ENCODE results near the gene TH. TPM values are rescaled to one million over a fixed set of nuclear protein-coding genes. Genes with fewer than 3 reads are reported as not detected.

TH gene
- total RNA-seq = not detected
- long read RNA-seq = 0 reads

DNA sequence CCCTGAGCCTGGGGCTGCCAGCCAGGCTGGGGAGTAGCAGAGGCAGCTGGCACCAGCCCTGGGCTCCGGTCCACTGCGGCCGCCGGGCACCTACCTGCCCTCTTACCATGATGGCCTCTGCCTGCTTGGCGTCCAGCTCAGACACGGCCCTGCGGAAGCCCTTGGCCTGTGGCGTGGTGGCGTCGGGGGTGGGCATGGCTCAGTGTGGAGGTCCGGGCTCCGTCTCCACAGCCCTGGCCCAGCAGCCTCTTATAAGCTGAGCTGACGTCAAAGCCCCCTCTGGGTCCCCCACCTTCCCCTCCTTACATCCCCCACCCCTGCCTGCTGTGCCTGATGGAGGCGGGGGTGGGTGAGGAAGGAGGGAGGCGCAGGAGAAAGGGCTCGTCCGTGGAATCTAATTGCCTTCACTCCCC, at the start of gene TH:
TH (minus strand) TSS at position 225 of the 413 bp plus-strand sequence; CDS start at position 196, 29 bp downstream.
- intact Hi-C loops (cut with DNase I) = no loop called here
- no peaks in the 10 kb centered on the region for H3K36me3 ChIP-seq
- H3K4me1 ChIP-seq = no peaks in the 10 kb centered on the region
- no peak within 1 kb of the TSS for H3K4me3 ChIP-seq
- DNase-seq (no peak), ATAC-seq (no peak)
- no peak within 1 kb of the TSS for H3K27ac ChIP-seq
- TF ChIP-seq, protein P1, sequence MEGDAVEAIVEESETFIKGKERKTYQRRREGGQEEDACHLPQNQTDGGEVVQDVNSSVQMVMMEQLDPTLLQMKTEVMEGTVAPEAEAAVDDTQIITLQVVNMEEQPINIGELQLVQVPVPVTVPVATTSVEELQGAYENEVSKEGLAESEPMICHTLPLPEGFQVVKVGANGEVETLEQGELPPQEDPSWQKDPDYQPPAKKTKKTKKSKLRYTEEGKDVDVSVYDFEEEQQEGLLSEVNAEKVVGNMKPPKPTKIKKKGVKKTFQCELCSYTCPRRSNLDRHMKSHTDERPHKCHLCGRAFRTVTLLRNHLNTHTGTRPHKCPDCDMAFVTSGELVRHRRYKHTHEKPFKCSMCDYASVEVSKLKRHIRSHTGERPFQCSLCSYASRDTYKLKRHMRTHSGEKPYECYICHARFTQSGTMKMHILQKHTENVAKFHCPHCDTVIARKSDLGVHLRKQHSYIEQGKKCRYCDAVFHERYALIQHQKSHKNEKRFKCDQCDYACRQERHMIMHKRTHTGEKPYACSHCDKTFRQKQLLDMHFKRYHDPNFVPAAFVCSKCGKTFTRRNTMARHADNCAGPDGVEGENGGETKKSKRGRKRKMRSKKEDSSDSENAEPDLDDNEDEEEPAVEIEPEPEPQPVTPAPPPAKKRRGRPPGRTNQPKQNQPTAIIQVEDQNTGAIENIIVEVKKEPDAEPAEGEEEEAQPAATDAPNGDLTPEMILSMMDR (IDR thresholded peaks at IDR 0.05) = no peak
- peaks cover 25% of the 10 kb centered on the region for H3K27me3 ChIP-seq
- no peaks in the 10 kb centered on the region for H3K9me3 ChIP-seq

DNA sequence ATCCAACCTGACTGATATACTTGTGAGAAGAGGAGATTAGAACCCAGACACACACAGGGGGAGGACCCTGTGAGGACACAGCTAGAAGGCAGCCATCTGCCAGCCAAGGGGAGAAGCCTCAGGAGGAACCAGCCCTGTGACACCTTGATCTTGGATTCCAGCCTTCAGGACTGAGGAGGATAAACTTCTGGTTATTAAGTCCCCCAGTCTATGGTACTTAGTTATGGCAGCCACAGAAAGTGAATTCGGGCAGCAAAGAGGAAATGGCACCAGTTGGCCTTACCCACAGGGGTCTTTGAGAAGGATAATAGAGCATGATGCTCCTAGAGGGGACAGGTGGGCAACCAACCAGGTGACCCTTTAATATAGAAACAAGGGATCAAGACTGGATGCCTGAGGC, 49.4 kb upstream of the TH start:
- TF ChIP-seq, protein P1 (IDR thresholded peaks at IDR 0.05) = no peak
- intact Hi-C loops (cut with DNase I) = no loop called here
- DNase-seq (no peak), ATAC-seq (no peak)
- Histone ChIP-seq H3K9me3 (no peaks in the 10 kb centered on the region), H3K27ac (no peak overlapping the region), H3K4me1 (no peaks in the 10 kb centered on the region), H3K27me3 (no peaks in the 10 kb centered on the region), H3K36me3 (no peaks in the 10 kb centered on the region), H3K4me3 (no peak overlapping the region)

DNA sequence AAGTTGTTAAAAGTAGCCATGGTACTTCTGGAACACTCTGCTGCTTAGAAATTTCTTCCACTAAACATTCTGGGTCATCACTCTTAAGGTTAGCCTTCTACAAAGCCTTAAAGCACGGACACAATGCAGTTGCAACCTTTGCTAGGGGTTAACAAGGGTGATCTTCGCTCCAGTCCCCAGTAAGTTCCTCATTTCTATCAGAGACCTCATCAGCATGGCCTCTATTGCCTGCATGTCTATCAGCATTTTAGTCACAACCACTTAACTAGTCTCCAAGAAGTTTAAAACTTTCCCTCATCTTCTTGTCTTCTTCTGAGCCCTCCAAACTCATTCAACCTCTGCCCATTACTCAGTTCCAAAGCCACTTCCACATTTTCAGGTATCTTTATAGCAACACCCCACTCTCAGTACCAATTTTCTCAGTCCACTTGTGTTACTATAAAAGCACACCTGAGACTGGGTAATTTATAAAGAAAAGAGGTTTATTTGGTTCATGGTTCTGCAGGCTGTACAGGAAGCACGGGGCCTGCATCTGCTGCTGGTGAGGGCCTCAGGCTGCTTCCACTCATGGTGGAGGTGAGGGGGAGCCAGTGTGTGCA, 48.7 kb upstream of the TH start:
- intact Hi-C loops (cut with DNase I) = no loop called here
- no peak for DNase-seq

DNA sequence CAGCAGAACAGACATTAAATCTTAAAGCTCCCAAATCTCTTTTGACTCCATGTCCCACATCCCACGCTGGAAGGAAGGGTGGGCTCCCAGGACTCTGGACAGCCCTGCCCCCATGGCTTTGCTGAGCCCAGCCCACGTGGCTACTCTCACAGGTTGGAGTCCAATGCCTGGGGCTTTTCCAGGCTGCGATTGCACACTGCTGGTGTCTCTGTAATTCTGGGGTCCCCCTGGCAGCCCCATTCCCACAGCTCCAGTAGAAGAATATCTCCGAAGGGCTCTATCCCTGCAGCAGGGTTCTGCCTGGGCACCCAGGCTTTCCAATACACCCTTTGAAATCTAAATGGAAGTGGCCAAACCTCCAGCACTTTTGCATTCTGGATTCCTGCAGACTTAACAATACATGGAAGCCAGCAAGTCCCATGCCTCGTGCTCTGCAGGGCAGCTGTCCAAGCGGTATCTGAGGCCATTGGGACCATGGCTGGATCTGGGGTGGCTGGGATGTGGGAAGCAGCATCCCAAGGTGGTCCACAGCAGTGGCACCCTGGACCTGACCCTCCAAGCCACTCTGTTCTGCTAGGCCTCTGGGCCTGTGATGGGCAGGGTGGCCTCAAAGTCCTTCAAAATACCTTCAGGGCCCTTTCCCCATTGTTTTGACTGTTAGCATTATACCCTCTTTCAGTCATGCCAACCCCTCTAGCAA, 47.9 kb upstream of the TH start:
- DNase-seq = no peak
- TF ChIP-seq, protein P1 (IDR thresholded peaks at IDR 0.05) = no peak
- no peaks in the 10 kb centered on the region for H3K9me3 ChIP-seq
- no peak overlapping the region for H3K4me3 ChIP-seq
- H3K4me1 ChIP-seq = no peaks in the 10 kb centered on the region
- H3K27ac ChIP-seq = no peak overlapping the region
- H3K27me3 ChIP-seq = no peaks in the 10 kb centered on the region
- no peak for ATAC-seq
- intact Hi-C loops (cut with DNase I) = no loop called here
- H3K36me3 ChIP-seq = no peaks in the 10 kb centered on the region

More for the DNA sequence above, 48.7 kb upstream of the TH start:
- no peaks in the 10 kb centered on the region for H3K4me1 ChIP-seq
- H3K27me3 ChIP-seq = no peaks in the 10 kb centered on the region
- H3K27ac ChIP-seq = no peak overlapping the region
- no peaks in the 10 kb centered on the region for H3K36me3 ChIP-seq
- TF ChIP-seq, protein P1 (IDR thresholded peaks at IDR 0.05) = no peak
- peak; percentile 43 for ATAC-seq
- no peaks in the 10 kb centered on the region for H3K9me3 ChIP-seq
- H3K4me3 ChIP-seq = no peak overlapping the region

DNA sequence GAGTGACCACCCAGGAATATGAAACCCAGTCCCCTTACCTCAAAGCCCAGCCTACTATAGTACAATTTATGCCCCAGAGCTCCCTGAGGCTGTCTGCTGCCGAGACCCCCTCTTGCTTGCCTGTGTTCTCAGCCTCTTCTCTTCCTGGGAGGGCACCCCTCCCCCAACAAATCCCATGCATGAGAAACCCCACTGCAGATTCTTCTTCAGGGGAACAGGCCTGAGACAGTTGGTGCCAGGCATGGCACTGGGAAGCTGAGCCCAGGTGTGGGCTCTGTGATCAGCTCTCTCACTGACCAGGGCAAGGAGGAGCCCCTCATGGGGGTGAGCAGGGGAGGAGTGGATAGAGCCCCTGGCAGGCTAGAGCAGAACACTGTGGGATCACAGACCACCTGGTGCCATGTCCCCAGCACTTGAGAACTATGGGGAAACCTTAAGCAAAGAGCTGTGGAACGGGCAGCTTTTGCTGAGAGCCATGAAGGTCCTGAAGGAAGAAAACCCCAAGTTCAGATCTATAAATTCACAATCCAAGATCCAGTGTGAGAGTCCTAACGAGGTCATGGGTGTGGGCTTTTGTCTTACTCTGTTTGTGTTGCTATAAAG, 46.5 kb upstream of the TH start:
- Histone ChIP-seq H3K4me1 (no peaks in the 10 kb centered on the region), H3K27me3 (no peaks in the 10 kb centered on the region), H3K36me3 (no peaks in the 10 kb centered on the region), H3K4me3 (no peak overlapping the region), H3K9me3 (no peaks in the 10 kb centered on the region), H3K27ac (no peak overlapping the region)
- ATAC-seq (no peak), DNase-seq (no peak)
- TF ChIP-seq, protein P1 (IDR thresholded peaks at IDR 0.05) = no peak
- intact Hi-C loops (cut with DNase I) = no loop called here

All from upper lobe of right lung (tissue), 1 donor.